Measurements from ENCODE around the gene GPRIN3.

GPRIN3 gene

DNA sequence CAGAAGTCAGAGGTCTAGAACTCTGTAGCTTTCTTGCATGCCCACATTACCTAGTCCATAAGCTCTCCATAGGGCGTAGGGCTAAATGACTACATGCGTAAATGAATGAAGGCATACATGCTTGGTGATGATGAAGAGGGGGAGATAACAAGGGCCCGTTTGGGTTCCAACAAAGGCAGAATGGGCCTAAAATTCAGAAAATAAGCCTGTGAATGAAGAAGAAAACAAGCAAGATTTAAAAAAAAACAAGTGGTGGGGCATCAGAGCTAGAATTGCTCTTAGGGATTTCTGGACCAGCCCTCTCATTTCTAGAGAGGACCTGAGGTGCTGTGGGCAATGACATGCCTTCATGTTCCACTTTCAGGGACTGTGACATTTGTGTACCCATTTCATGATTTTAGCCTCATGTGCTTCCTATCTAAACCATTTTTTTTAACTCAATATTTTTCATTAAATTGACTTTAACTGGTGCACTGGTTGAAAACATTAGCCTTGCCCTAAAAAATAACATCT is 12.1 kb downstream of the GPRIN3 start:
- peak; percentile 51 for DNase-seq (ENCODE audit: low spot score)
- H3K9me3 Mint-ChIP-seq = no peaks in the 10 kb centered on the region
- H3K4me3 Mint-ChIP-seq = peak overlapping the region; percentile 74
- H3K27me3 Mint-ChIP-seq (ENCODE audit: low read depth) = no peaks in the 10 kb centered on the region
- peak overlapping the region; percentile 96 for H3K27ac Mint-ChIP-seq
- peaks cover 52% of the 10 kb centered on the region for H3K36me3 Mint-ChIP-seq (ENCODE audit: low read depth)
- peaks cover 75% of the 10 kb centered on the region for H3K4me1 Mint-ChIP-seq (ENCODE audit: low read depth)

DNA sequence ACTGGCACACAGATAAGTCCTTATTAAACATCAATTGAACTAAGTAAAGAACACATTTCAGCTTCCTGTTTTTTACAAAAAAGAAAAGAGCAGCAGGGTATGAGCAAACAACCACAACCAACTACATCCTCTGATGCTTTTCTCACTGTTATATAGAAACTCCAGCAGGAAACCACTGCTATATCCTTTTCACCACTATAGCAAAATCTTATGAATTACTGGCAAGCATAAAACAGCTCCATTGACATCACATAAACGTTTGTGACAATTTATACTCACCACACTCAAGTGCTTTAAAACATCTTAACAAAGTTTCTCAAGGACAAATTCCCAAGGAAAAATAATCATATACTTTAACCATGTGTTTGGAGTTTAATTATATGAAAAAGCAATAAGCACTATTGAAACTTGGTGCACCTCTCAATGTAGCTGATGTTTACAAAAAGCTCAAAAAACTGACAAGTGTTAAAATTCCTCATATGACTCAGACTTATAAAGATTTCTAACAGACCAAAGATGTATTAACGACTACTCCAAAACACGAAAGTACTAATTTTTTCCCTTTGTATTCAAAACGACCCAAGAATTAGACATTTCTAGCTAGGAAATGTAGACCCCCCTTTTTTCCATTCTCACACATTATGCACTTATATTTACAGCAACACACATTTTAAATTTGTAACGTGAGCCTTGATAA is 12.9 kb downstream of the GPRIN3 start:
- H3K9me3 Mint-ChIP-seq = no peaks in the 10 kb centered on the region

DNA sequence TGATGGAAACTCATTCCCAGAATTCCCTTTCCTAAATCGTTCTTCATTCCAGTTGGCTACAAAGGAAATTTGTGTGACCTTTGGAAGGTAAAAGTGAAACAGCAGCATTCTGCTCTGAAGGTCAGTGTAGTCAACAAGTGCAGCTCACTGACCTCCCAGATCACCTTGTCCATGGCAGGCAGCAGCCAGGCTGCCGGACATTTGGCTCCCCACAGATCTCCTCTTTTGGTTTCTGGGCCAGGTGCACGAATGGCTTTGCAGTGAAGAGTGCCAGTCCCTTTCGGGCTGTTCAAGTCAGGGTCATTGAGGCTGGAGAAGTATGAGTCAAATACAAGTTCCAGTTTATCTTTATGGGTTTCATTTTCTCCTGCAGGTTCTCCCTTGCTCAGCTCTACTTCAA is 14.3 kb downstream of the GPRIN3 start:
- Mint-ChIP-seq H3K9me3 (no peaks in the 10 kb centered on the region), H3K27me3 (ENCODE audit: low read depth) (no peaks in the 10 kb centered on the region), H3K4me1 (ENCODE audit: low read depth) (peaks cover 83% of the 10 kb centered on the region), H3K4me3 (peak overlapping the region; percentile 74), H3K36me3 (ENCODE audit: low read depth) (peaks cover 62% of the 10 kb centered on the region), H3K27ac (peak overlapping the region; percentile 96)
- DNase-seq (ENCODE audit: low spot score) = no peak

More for the DNA sequence above, 12.9 kb downstream of the GPRIN3 start:
- peak overlapping the region; percentile 96 for H3K27ac Mint-ChIP-seq
- peaks cover 76% of the 10 kb centered on the region for H3K4me1 Mint-ChIP-seq (ENCODE audit: low read depth)
- H3K4me3 Mint-ChIP-seq = peak overlapping the region; percentile 74
- H3K27me3 Mint-ChIP-seq (ENCODE audit: low read depth) = no peaks in the 10 kb centered on the region
- peaks cover 56% of the 10 kb centered on the region for H3K36me3 Mint-ChIP-seq (ENCODE audit: low read depth)
- no peak for DNase-seq (ENCODE audit: low spot score)

DNA sequence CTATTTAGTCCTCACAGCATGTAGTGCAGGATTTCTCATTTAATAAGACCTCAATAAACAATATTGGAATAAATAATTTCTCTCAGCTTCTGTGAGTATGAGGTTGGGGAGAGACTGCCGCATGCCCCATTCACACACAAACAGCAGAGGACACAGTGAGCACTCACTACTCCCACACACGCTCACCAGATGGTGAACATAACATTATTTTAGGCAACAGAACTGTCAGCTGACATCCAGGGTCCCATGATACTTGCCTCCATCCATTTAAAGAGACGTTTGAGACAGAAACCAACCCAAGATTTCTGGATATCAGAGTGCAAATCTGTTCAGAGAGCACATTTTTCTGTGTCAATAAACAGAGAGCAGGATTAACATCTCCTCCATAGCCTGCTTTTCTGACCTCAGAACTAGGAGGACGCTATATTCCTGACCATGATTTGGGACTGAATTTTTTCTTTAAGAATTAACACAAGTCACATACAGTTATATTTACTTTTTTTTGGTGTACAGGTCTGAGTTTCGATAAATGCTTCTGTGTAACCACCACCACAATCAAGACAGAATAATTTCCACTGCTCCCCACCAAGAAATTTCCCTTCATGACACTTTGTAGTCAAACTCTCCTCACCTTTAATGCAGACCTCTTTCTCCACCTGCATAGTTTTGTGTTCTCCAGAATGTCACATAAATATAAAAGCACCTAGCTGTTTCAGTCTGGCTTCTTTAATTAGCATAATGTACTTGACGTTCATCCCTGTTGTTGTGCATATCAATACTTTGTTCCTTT is 16.7 kb downstream of the GPRIN3 start:
- Mint-ChIP-seq H3K4me1 (ENCODE audit: low read depth) (peaks cover 86% of the 10 kb centered on the region), H3K4me3 (peak overlapping the region; percentile 58), H3K27ac (peak overlapping the region; percentile 78), H3K9me3 (no peaks in the 10 kb centered on the region), H3K27me3 (ENCODE audit: low read depth) (no peaks in the 10 kb centered on the region), H3K36me3 (ENCODE audit: low read depth) (peaks cover 60% of the 10 kb centered on the region)
- DNase-seq (ENCODE audit: low spot score) = no peak

DNA sequence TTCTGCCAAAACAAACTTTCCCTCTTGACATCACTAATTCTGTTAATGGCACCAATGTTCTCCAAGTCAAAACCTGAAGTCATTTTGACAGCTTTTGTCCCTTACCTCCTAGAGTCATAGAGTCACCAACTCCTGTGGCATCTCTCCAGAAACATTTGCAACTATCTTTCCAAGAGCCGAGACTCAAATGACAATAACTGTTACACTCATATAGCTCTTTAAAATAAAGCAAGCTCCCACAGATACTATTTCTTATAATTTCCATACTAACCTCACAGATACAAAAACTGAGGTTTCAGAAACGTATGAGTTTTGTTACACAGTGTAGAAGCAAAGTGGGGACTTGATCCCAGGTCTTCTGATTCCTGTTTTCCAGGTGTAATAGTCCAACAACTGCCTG is 18.3 kb downstream of the GPRIN3 start:
- H3K27ac Mint-ChIP-seq = peak overlapping the region; percentile 64
- H3K36me3 Mint-ChIP-seq (ENCODE audit: low read depth) = peaks cover 57% of the 10 kb centered on the region
- H3K4me1 Mint-ChIP-seq (ENCODE audit: low read depth) = peaks cover 87% of the 10 kb centered on the region
- no peaks in the 10 kb centered on the region for H3K9me3 Mint-ChIP-seq
- no peaks in the 10 kb centered on the region for H3K27me3 Mint-ChIP-seq (ENCODE audit: low read depth)
- DNase-seq (ENCODE audit: low spot score) = no peak
- H3K4me3 Mint-ChIP-seq = peak overlapping the region; percentile 62

DNA sequence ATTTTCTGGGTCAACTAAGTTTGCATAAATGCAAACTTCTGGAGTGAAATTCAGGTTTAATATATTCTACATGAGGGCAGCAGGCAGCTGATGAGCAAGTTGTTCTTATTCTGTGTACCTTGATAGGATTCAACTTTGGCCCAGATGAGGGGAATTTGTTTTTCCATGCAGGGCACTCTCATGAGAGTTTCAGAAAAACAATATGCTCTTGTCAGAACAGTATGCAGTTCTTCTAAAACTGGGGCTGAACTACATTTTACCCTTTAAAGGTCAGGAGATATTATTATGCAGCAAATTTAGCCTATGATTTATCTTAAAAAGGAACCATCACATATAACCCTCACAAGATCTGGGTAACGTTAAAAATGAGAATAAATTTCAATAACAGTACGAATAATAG is 19.2 kb downstream of the GPRIN3 start:
- Mint-ChIP-seq H3K4me3 (no peak overlapping the region), H3K4me1 (ENCODE audit: low read depth) (peaks cover 86% of the 10 kb centered on the region), H3K27ac (peak overlapping the region; percentile 64), H3K27me3 (ENCODE audit: low read depth) (no peaks in the 10 kb centered on the region), H3K36me3 (ENCODE audit: low read depth) (peaks cover 60% of the 10 kb centered on the region), H3K9me3 (no peaks in the 10 kb centered on the region)
- no peak for DNase-seq (ENCODE audit: low spot score)

DNA sequence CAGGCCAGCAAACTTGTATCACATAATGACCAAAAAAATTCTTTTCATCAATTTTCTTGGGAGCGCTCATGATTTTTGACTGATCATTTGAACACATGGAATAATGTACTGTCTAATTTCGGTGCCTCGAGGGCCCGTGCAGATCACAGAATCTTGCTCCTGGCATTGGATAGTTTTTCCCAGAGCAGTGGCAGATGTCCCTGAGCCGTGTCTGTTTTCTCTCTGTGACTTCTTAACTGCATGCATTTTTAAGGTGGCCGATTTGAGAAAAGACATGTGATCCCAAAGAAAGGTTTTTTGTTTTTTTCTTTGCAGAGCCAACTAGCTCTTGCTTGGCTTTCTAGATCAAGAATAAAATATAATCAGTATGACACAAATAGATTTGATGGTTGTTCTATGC is 19.7 kb downstream of the GPRIN3 start:
- no peak for DNase-seq (ENCODE audit: low spot score)
- H3K4me1 Mint-ChIP-seq (ENCODE audit: low read depth) = peaks cover 85% of the 10 kb centered on the region
- H3K9me3 Mint-ChIP-seq = no peaks in the 10 kb centered on the region
- peaks cover 60% of the 10 kb centered on the region for H3K36me3 Mint-ChIP-seq (ENCODE audit: low read depth)
- H3K27ac Mint-ChIP-seq = no peak overlapping the region
- no peak overlapping the region for H3K4me3 Mint-ChIP-seq
- no peaks in the 10 kb centered on the region for H3K27me3 Mint-ChIP-seq (ENCODE audit: low read depth)

DNA sequence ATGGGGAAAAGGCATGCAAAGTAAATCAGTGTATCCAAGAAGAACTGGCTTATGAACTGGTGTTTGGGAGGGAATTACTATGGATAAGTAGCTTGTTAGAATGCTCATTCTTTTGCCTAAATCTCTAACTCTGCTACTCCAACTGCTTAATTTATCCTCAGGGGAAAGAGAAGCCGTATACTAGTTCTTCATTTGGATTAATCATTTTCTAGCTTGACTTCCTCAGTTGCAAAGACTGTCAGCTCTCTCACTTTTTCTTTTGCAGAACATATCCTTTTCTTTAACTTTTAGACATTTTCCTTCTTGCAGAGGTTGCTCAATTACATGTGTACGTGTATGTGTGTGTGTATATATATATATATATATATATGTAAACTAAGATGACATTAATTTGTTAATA is 21.9 kb downstream of the GPRIN3 start:
- H3K4me3 Mint-ChIP-seq = peak overlapping the region; percentile 50
- H3K27me3 Mint-ChIP-seq (ENCODE audit: low read depth) = no peaks in the 10 kb centered on the region
- DNase-seq (ENCODE audit: low spot score) = no peak
- peaks cover 52% of the 10 kb centered on the region for H3K36me3 Mint-ChIP-seq (ENCODE audit: low read depth)
- H3K27ac Mint-ChIP-seq = peak overlapping the region; percentile 60
- H3K4me1 Mint-ChIP-seq (ENCODE audit: low read depth) = peaks cover 69% of the 10 kb centered on the region
- H3K9me3 Mint-ChIP-seq = no peaks in the 10 kb centered on the region

DNA sequence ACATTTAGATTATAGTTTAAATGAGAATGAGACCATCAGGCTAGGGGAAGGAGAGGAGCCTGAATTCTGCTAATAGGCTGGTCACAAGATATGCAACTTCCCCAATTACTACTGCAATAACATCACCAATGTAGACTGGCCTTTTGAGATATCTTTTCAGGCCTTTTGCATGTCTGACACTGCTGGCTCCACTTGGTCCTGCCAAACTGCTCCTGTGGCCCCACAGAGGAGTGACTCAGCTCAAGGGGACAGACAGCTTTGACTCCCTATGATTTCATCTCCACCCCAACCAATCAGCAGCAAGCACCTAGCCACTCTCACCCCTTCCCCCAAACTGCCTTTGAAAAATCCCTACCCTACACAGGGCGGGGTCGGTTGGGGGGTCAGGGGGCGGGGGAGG is 22.8 kb downstream of the GPRIN3 start:
- Mint-ChIP-seq H3K4me1 (ENCODE audit: low read depth) (peaks cover 60% of the 10 kb centered on the region), H3K9me3 (no peaks in the 10 kb centered on the region), H3K27ac (peak overlapping the region; percentile 85), H3K4me3 (peak overlapping the region; percentile 66), H3K36me3 (ENCODE audit: low read depth) (peaks cover 46% of the 10 kb centered on the region), H3K27me3 (ENCODE audit: low read depth) (no peaks in the 10 kb centered on the region)
- no peak for DNase-seq (ENCODE audit: low spot score)

DNA sequence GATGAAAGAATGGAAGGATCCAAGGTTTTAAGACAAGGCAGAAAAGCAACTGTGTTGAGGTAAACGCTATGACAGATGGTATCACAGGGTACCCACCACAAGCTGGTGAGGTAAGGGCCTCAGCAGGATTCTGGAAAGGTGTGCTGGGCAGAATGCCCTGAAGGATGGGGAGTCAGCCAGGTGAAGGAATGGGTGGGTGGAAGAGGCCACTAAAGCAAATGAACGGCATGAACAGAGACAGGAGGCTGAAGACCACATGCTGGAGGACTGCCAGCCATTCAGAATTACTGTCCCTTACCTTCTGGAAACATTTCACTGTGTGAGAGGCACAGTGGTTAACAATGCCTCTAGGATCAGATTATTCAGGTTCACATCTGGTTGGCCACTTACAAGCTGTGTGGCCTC is 23.6 kb downstream of the GPRIN3 start:
- H3K27ac Mint-ChIP-seq = peak overlapping the region; percentile 89
- H3K4me1 Mint-ChIP-seq (ENCODE audit: low read depth) = peaks cover 52% of the 10 kb centered on the region
- no peaks in the 10 kb centered on the region for H3K9me3 Mint-ChIP-seq
- H3K36me3 Mint-ChIP-seq (ENCODE audit: low read depth) = peaks cover 39% of the 10 kb centered on the region
- no peaks in the 10 kb centered on the region for H3K27me3 Mint-ChIP-seq (ENCODE audit: low read depth)
- no peak for DNase-seq (ENCODE audit: low spot score)
- peak overlapping the region; percentile 49 for H3K4me3 Mint-ChIP-seq

DNA sequence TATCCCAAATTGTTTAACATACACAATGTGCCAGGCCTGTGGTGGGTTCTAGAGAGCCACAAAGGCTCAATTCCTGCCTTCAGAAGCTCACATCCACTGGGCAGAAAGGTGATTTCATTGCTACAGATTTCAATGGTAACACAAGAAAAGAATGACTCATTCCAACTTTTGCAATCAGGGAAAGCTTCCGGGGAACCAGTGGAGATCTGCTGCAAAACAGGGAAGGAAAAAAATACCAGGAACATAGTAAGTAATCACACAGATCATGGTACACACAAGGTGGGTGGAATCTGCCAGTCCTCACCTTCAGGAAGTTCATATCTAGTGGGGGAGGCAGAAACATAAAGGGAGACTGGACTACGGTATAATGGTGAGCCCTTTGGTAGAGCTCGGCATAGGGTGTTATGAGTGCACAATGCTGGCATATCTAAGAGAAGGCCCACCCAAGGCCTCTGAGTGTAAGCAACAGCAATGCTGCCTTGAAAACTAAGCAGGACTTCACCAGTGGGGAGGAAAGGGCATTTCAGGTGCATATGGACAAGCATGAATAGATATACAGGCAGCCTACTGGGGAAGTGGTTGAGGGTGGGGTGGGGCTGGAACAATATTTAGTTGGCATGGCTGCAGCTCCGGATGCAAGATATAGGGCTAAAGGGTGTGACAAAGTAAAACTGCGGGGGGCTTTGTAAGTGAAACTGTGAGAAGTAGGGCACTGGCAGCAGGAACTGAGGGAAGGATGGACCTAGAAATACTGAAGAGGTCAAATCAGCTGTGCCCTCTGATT is 24.2 kb downstream of the GPRIN3 start:
- Mint-ChIP-seq H3K9me3 (no peaks in the 10 kb centered on the region), H3K27me3 (ENCODE audit: low read depth) (no peaks in the 10 kb centered on the region), H3K36me3 (ENCODE audit: low read depth) (peaks cover 41% of the 10 kb centered on the region), H3K27ac (peak overlapping the region; percentile 89), H3K4me3 (peak overlapping the region; percentile 49), H3K4me1 (ENCODE audit: low read depth) (peaks cover 46% of the 10 kb centered on the region)
- DNase-seq (ENCODE audit: low spot score) = no peak

DNA sequence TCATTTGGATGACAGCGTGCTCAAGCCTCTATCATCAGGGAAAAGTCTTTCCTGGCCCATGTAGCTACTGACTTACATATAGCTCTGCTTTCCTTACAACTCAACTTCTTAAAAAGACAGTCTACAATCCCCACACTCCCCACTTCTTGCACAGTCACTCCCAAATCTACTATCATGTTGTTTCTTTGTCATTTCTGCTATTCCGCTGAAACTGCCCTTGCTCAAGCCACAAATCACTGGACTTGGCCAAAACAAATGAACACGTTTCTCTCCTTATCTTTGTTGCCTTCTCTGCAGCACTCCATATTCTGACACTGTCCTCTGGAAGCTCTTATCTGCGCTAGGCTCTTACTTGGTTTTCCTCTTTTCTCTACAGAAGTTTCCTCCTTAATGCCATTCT is 28.2 kb downstream of the GPRIN3 start:
- no peak overlapping the region for H3K27ac Mint-ChIP-seq
- no peaks in the 10 kb centered on the region for H3K9me3 Mint-ChIP-seq
- no peak for DNase-seq (ENCODE audit: low spot score)
- H3K36me3 Mint-ChIP-seq (ENCODE audit: low read depth) = peaks cover 52% of the 10 kb centered on the region
- peaks cover 21% of the 10 kb centered on the region for H3K4me1 Mint-ChIP-seq (ENCODE audit: low read depth)
- H3K4me3 Mint-ChIP-seq = no peak overlapping the region
- H3K27me3 Mint-ChIP-seq (ENCODE audit: low read depth) = no peaks in the 10 kb centered on the region

DNA sequence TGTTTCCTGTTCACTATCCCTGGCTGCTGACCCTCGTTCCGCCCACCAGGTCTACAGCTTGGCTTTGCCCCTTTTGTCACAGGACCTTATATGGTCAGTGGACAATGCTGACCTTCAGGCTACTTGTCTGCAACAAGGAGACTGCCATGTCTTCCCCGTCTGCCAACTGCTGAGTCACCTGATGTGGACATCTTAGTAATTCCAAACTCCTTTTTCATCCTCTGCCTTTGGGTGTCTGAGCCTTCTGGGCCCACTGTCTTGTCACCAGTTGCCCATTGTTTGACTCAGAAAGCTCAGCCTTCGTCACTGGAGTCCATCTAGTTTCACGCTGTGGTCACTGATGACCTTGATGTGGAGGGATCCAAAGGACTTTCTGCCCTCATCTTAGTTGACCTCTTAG is 30.2 kb downstream of the GPRIN3 start:
- Mint-ChIP-seq H3K9me3 (no peaks in the 10 kb centered on the region), H3K36me3 (ENCODE audit: low read depth) (peaks cover 52% of the 10 kb centered on the region), H3K4me1 (ENCODE audit: low read depth) (peaks cover 22% of the 10 kb centered on the region)

DNA sequence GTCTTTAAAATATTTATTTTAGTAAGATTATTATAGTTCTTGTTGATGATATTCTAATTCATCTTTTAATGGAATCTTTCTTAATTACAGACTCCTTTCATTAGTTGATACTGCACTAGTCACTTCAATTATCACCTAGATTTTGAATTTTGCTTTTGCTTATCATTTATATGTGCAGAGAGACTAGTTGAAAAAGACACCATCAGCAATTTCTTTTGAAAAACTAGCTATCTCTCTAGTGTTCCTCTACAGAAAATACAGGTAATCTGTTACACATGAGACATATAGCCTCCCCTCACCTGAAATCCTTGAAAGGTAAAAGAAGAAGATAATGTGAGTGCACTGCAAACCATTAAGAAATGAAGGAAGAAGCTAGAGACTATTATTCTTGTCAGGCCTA is 31.3 kb downstream of the GPRIN3 start:
- H3K4me3 Mint-ChIP-seq = no peak overlapping the region
- peaks cover 29% of the 10 kb centered on the region for H3K4me1 Mint-ChIP-seq (ENCODE audit: low read depth)
- no peak for DNase-seq (ENCODE audit: low spot score)
- no peak overlapping the region for H3K27ac Mint-ChIP-seq
- H3K36me3 Mint-ChIP-seq (ENCODE audit: low read depth) = peaks cover 54% of the 10 kb centered on the region
- no peaks in the 10 kb centered on the region for H3K9me3 Mint-ChIP-seq
- no peaks in the 10 kb centered on the region for H3K27me3 Mint-ChIP-seq (ENCODE audit: low read depth)

More for the DNA sequence above, 30.2 kb downstream of the GPRIN3 start:
- DNase-seq (ENCODE audit: low spot score) = no peak
- Mint-ChIP-seq H3K4me3 (no peak overlapping the region), H3K27ac (no peak overlapping the region), H3K27me3 (ENCODE audit: low read depth) (no peaks in the 10 kb centered on the region)

All from T-helper 2 cell treated with Interferon-gamma antibody and Interleukin-4, amounts not matched to agents 5 μg/mL and 100 μg/mL, for 36 hours (primary cell).